DOHH2 (cell line): ENCODE measurements around the gene FAM111B.

Source experiments
- H3F3A ChIP-seq: fragments of 200-600 bp; sonication (generic), shearing (Covaris generic); 2 replicates; pipeline ENCODE4 v1.6.0; 2016; ENCODE audit warnings: antibody characterized with exemption, mild to moderate bottlenecking; ENCODE audit not compliant: control insufficient read depth, insufficient read depth
- H3K27ac ChIP-seq: fragments of 200-600 bp; sonication (generic); 2 replicates; pipeline ENCODE4 v1.5.1; 2014; ENCODE audit warnings: low read depth, mild to moderate bottlenecking, low read length, moderate library complexity
- H3K27me3 ChIP-seq: fragments of 200-600 bp; sonication (generic); 2 replicates; pipeline ENCODE4 v1.6.1; 2014; ENCODE audit warnings: mild to moderate bottlenecking, low read length, mixed read lengths; ENCODE audit not compliant: control insufficient read depth
- H3K36me3 ChIP-seq: fragments of 200-600 bp; sonication (generic); 2 replicates; pipeline ENCODE4 v1.6.1; 2014; ENCODE audit warnings: mild to moderate bottlenecking, low read length, moderate library complexity, mixed read lengths; ENCODE audit not compliant: control insufficient read depth
- H3K4me1 ChIP-seq: fragments of 200-600 bp; sonication (generic); 2 replicates; pipeline ENCODE4 v1.6.1; 2014; ENCODE audit warnings: mild to moderate bottlenecking, low read length, mixed read lengths; ENCODE audit not compliant: control insufficient read depth
- H3K4me2 ChIP-seq: fragments of 200-600 bp; sonication (generic); 2 replicates; pipeline ENCODE4 v1.6.0; 2014; ENCODE audit warnings: mild to moderate bottlenecking, low read length, moderate library complexity
- H3K4me3 ChIP-seq: fragments of 200-600 bp; sonication (generic); 2 replicates; pipeline ENCODE4 v1.5.1; 2014; ENCODE audit warnings: mild to moderate bottlenecking, low read length, mixed read lengths
- H3K79me2 ChIP-seq: fragments of 200-600 bp; sonication (generic); 2 replicates; pipeline ENCODE4 v1.6.1; 2014; ENCODE audit warnings: mild to moderate bottlenecking, low read length, mixed read lengths; ENCODE audit not compliant: control insufficient read depth
- H3K9me2 ChIP-seq: fragments of 200-600 bp; sonication (generic); replicated peaks from 2 replicates; pipeline ENCODE4 v1.6.1; 2014; ENCODE audit warnings: mild to moderate bottlenecking, low read length, mixed read lengths; ENCODE audit not compliant: control insufficient read depth
- H3K9me3 ChIP-seq: fragments of 200-600 bp; sonication (generic); 2 replicates; pipeline ENCODE4 v1.6.1; 2014; ENCODE audit warnings: antibody characterized with exemption, low read length, mixed read lengths; ENCODE audit not compliant: control insufficient read depth, insufficient read depth
- H4K20me1 ChIP-seq: fragments of 200-600 bp; sonication (generic); 2 replicates; pipeline ENCODE4 v1.6.0; 2014; ENCODE audit warnings: low read depth, mild to moderate bottlenecking, antibody characterized with exemption, low read length, moderate library complexity; ENCODE audit not compliant: control insufficient read depth, insufficient read depth
- CTCF ChIP-seq: fragments of 200-600 bp; sonication (generic); IDR thresholded peaks from one replicate; pipeline ENCODE4 v1.5.1; 2014; ENCODE audit warnings: antibody characterized with exemption, mild to moderate bottlenecking, low read depth, low read length; ENCODE audit not compliant: poor library complexity, severe bottlenecking
- EZH2phosphoT487 ChIP-seq: fragments of 200-600 bp; sonication (generic); IDR thresholded peaks from 2 replicates; pipeline ENCODE4 v1.6.1; 2017; ENCODE audit warnings: borderline replicate concordance, mild to moderate bottlenecking, antibody characterized with exemption, low read length, moderate library complexity, mixed read lengths

FAM111B gene

GRCh38 chr11:59112494-59112893 is 5.5 kb downstream of the FAM111B start:
- Histone ChIP-seq H3K27ac (no peak overlapping the region), H3K36me3 (peaks cover 94% of the 10 kb centered on the region), H3K79me2 (peaks cover 15% of the 10 kb centered on the region), H3K27me3 (no peaks in the 10 kb centered on the region), H3K4me1 (peaks cover 36% of the 10 kb centered on the region), H3K4me3 (no peak overlapping the region), H3K9me3 (peaks cover 28% of the 10 kb centered on the region), H3F3A (no peaks in the 10 kb centered on the region; the same call in 1 of the 2 replicates), H4K20me1 (no peaks in the 10 kb centered on the region), H3K4me2 (no peak overlapping the region), H3K9me2 (no peaks in the 10 kb centered on the region)
- TF ChIP-seq EZH2phosphoT487 (no peak), CTCF (no peak)

GRCh38 chr11:59114344-59114743 is 7.3 kb downstream of the FAM111B start:
- Histone ChIP-seq H3K4me3 (no peak overlapping the region), H3K4me1 (peaks cover 17% of the 10 kb centered on the region), H3F3A (no peaks in the 10 kb centered on the region; the same call in 1 of the 2 replicates), H3K9me3 (peaks cover 36% of the 10 kb centered on the region), H3K27me3 (no peaks in the 10 kb centered on the region), H3K9me2 (no peaks in the 10 kb centered on the region), H3K4me2 (no peak overlapping the region), H4K20me1 (no peaks in the 10 kb centered on the region), H3K36me3 (peaks cover 91% of the 10 kb centered on the region), H3K27ac (no peak overlapping the region), H3K79me2 (peaks cover under 1% of the 10 kb centered on the region)
- TF ChIP-seq CTCF: no peak
- TF ChIP-seq EZH2phosphoT487: no peak

GRCh38 chr11:59115553-59115952 is 8.5 kb downstream of the FAM111B start:
- Histone ChIP-seq H4K20me1 (no peaks in the 10 kb centered on the region), H3K4me2 (no peak overlapping the region), H3K9me3 (peaks cover 35% of the 10 kb centered on the region), H3K9me2 (no peaks in the 10 kb centered on the region), H3K36me3 (peaks cover 88% of the 10 kb centered on the region), H3K4me3 (no peak overlapping the region), H3K27me3 (no peaks in the 10 kb centered on the region), H3K4me1 (peaks cover 6% of the 10 kb centered on the region; the same call in 1 of the 2 replicates), H3F3A (no peaks in the 10 kb centered on the region), H3K79me2 (no peaks in the 10 kb centered on the region; the same call in 1 of the 2 replicates), H3K27ac (no peak overlapping the region)
- TF ChIP-seq CTCF: no peak
- TF ChIP-seq EZH2phosphoT487: no peak
